ENCODE measurements around the gene RNF4. TPM values are rescaled to one million over a fixed set of nuclear protein-coding genes. Genes with fewer than 3 reads are reported as not detected.
"Not testable (repeated sequence)": the region's sequence is repeated elsewhere in the genome, so short reads cannot be mapped to it uniquely, and the experiment has no call there.

The RNF4 gene
- total RNA-seq, 4 donors from 2014 or later, result 29.6 to 38.1 (median 32.6) TPM

DNA sequence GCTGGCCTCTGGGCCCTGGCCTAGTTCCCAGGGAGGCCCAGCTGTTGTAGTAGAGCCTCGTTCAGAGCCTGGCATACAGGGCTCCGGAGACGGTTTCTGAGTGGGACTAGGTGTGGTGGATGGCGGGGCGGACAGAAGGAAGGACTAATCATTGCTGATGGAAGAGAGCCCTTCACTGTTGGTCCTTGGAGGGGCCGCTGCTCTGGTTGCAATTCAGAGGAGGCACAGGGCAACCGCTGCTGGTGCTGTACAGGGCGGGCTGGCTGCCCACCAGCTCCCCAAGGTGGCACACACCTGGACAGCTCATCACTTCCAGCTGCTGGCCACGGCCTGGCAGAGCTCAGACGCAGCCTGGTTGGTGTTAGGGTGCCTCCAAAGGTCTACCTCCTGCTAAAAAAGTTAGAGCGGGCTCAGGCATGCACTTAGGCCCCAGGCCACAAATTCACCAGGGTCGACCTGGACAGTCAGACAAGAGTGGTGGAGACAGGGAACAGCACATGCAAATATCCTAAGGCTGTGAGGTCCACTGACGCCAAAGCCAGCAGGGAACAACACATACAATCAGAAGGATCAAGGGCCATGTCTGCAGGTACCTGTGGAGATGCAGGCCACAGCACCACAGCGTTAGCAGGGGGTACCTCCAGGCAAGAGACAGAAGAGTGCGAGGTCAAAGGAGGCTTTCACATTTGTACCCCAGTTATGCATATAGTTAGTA lies 7.5 kb upstream of the RNF4 start:
- TF ChIP-seq POLR2A (IDR thresholded peaks at IDR 0.05), result no peak
- TF ChIP-seq, protein P1, sequence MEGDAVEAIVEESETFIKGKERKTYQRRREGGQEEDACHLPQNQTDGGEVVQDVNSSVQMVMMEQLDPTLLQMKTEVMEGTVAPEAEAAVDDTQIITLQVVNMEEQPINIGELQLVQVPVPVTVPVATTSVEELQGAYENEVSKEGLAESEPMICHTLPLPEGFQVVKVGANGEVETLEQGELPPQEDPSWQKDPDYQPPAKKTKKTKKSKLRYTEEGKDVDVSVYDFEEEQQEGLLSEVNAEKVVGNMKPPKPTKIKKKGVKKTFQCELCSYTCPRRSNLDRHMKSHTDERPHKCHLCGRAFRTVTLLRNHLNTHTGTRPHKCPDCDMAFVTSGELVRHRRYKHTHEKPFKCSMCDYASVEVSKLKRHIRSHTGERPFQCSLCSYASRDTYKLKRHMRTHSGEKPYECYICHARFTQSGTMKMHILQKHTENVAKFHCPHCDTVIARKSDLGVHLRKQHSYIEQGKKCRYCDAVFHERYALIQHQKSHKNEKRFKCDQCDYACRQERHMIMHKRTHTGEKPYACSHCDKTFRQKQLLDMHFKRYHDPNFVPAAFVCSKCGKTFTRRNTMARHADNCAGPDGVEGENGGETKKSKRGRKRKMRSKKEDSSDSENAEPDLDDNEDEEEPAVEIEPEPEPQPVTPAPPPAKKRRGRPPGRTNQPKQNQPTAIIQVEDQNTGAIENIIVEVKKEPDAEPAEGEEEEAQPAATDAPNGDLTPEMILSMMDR (IDR thresholded peaks at IDR 0.05), result no peak
- 90 to 94% methylated on average over 2 to 6 of the region's 15 CpGs for WGBS, 2 donors
- no peak for DNase-seq
- intact Hi-C loops (cut with DNase I), result no loop called here
- H3K4me3 ChIP-seq, result no peak overlapping the region
- peaks cover 9 to 18% (median 12%) of the 10 kb centered on the region in 3 donors for H3K4me1 ChIP-seq
- no peaks in the 10 kb centered on the region for H3K36me3 ChIP-seq
- no peak overlapping the region for H3K27ac ChIP-seq
- no peaks in the 10 kb centered on the region for H3K9me3 ChIP-seq
- peaks cover 0 to 42% (median 0%) of the 10 kb centered on the region in 4 donors for H3K27me3 ChIP-seq

GRCh38 chr4:2462218-2462991 lies 6.5 kb upstream of the RNF4 start:
- intact Hi-C loops (cut with DNase I), result no loop called here
- peak overlapping the region; percentile 46 to 76 (median 58) for H3K4me3 ChIP-seq
- H3K27ac ChIP-seq, result peak overlapping the region in 3 of 4 donors; percentile 39 to 70 (median 66)
- H3K9me3 ChIP-seq, result no peaks in the 10 kb centered on the region
- peaks cover 9 to 18% (median 12%) of the 10 kb centered on the region in 3 donors for H3K4me1 ChIP-seq
- peaks cover 0 to 39% (median 0%) of the 10 kb centered on the region in 4 donors for H3K27me3 ChIP-seq
- no peaks in the 10 kb centered on the region for H3K36me3 ChIP-seq
- 31 to 51% methylated on average over 9 to 11 of the region's 99 CpGs for WGBS, 2 donors
- no peak for DNase-seq
- TF ChIP-seq POLR2A (IDR thresholded peaks at IDR 0.05), result no peak
- TF ChIP-seq, protein P1 (IDR thresholded peaks at IDR 0.05), result peak in 5 of 6 experiments; percentile 37 to 53 (median 46)

- no peak for DNase-seq
- intact Hi-C loops (cut with DNase I), result no loop called here
These were observed 5.7 kb upstream of the RNF4 start for GRCh38 chr4:2462992-2463762.

GRCh38 chr4:2465032-2465431 lies 3.9 kb upstream of the RNF4 start:
- H3K4me1 ChIP-seq, result peaks cover 16 to 33% (median 19%) of the 10 kb centered on the region in 3 donors
- intact Hi-C loops (cut with DNase I), result no loop called here
- TF ChIP-seq POLR2A (IDR thresholded peaks at IDR 0.05), result no peak
- TF ChIP-seq, protein P1 (IDR thresholded peaks at IDR 0.05), result no peak
- H3K9me3 ChIP-seq, result no peaks in the 10 kb centered on the region
- H3K4me3 ChIP-seq, result no peak overlapping the region
- no peak overlapping the region for H3K27ac ChIP-seq
- no peaks in the 10 kb centered on the region for H3K36me3 ChIP-seq
- 83% methylated on average over 3 of the region's 6 CpGs; no CpG with 5 or more reads in 1 of the 2 donors for WGBS, 2 donors
- DNase-seq, result no peak
- H3K27me3 ChIP-seq, result peaks cover 0 to 19% (median 0%) of the 10 kb centered on the region in 4 donors

More at GRCh38 chr4:2462992-2463762, 5.7 kb upstream of the RNF4 start:
- Histone ChIP-seq H3K4me3 (peak overlapping the region; percentile 46 to 76 (median 58)), H3K9me3 (no peaks in the 10 kb centered on the region), H3K4me1 (peaks cover 15 to 25% (median 18%) of the 10 kb centered on the region in 3 donors), H3K27ac (peak overlapping the region in 2 of 4 donors; percentile 66 to 70), H3K36me3 (no peaks in the 10 kb centered on the region), H3K27me3 (peaks cover 0 to 34% (median 0%) of the 10 kb centered on the region in 4 donors)
- WGBS, 2 donors, result 43 to 78% methylated on average over 2 to 10 of the region's 35 CpGs
- no peak for TF ChIP-seq POLR2A (IDR thresholded peaks at IDR 0.05)
- TF ChIP-seq, protein P1 (IDR thresholded peaks at IDR 0.05), result no peak

GRCh38 chr4:2465544-2465943 lies 3.4 kb upstream of the RNF4 start:
- peaks cover 0 to 17% (median 0%) of the 10 kb centered on the region in 4 donors for H3K27me3 ChIP-seq
- H3K27ac ChIP-seq, result not testable (repeated sequence)

More at GRCh38 chr4:2465544-2465943, 3.4 kb upstream of the RNF4 start:
- H3K9me3 ChIP-seq; intact Hi-C loops (cut with DNase I); H3K4me3 ChIP-seq; DNase-seq; H3K36me3 ChIP-seq: not testable (repeated sequence)
- H3K4me1 ChIP-seq, result peaks cover 19 to 38% (median 21%) of the 10 kb centered on the region in 3 donors

All from esophagus squamous epithelium (tissue), 5 donors.